Liver (tissue), 9 donors: ENCODE measurements around the gene PRSS57. TPM values are rescaled to one million over a fixed set of nuclear protein-coding genes. Genes with fewer than 3 reads are reported as not detected.
A peak's percentile ranks its signal among the peaks of the same experiment; 100 is the strongest.

ENCODE experiments used
- DNase-seq: peaks from one replicate; pipeline ENCODE4 v3.0.0-alpha.2; 2017; ENCODE audit warnings: low spot score
- H3K27ac ChIP-seq, 2 donors: one replicate each; pipeline ENCODE4 v1.7.0; 2013; ENCODE audit warnings: inconsistent platforms in 2 of 2, low read length in 2 of 2, control low read depth in 1 of 2, low read depth in 1 of 2, mild to moderate bottlenecking in 1 of 2
- H3K27me3 ChIP-seq, 4 donors: one replicate each; pipeline versions ENCODE4 v1.6.1 to v1.7.0; 2013; ENCODE audit warnings: low read length in 3 of 4, inconsistent platforms in 1 of 4, mild to moderate bottlenecking in 1 of 4, moderate library complexity in 1 of 4; ENCODE audit not compliant: control insufficient read depth in 4 of 4, insufficient read depth in 4 of 4
- H3K36me3 ChIP-seq, 4 donors: one replicate each; pipeline versions ENCODE4 v1.6.1 to v1.7.0; 2013; ENCODE audit warnings: low read length in 3 of 4, mild to moderate bottlenecking in 3 of 4, low read depth in 1 of 4, moderate library complexity in 1 of 4; ENCODE audit not compliant: control insufficient read depth in 4 of 4, insufficient read depth in 3 of 4
- H3K4me1 ChIP-seq, 4 donors: one replicate each; pipeline versions ENCODE4 v1.6.1 to v1.7.0; 2013; ENCODE audit warnings: low read length in 3 of 4, mild to moderate bottlenecking in 3 of 4, moderate library complexity in 1 of 4; ENCODE audit not compliant: control insufficient read depth in 4 of 4, insufficient read depth in 4 of 4
- H3K4me3 ChIP-seq, 3 donors: one replicate each; pipeline versions ENCODE4 v1.6.1 to v1.7.0; 2013; ENCODE audit warnings: low read length in 3 of 3, control low read depth in 1 of 3, low read depth in 1 of 3, mild to moderate bottlenecking in 1 of 3
- H3K9ac ChIP-seq, 2 donors: one replicate each; pipeline ENCODE4 v1.7.0; 2013; ENCODE audit warnings: low read length in 2 of 2, mild to moderate bottlenecking in 2 of 2, moderate library complexity in 2 of 2, control low read depth in 1 of 2, low read depth in 1 of 2
- H3K9me3 ChIP-seq, 4 donors: one replicate each; pipeline versions ENCODE4 v1.6.1 to v1.7.0; 2013; ENCODE audit warnings: low read length in 3 of 4; ENCODE audit not compliant: control insufficient read depth in 4 of 4
- EGR1 ChIP-seq, 2 donors: IDR thresholded peaks; 2 replicates each; pipeline ENCODE4 v1.6.1; 2016 to 2018; ENCODE audit warnings: antibody characterized with exemption in 2 of 2, low read depth in 2 of 2
- FOXA1 ChIP-seq: IDR thresholded peaks from 2 replicates; pipeline ENCODE4 v1.6.1; 2016; ENCODE audit warnings: antibody characterized with exemption
- FOXA2 ChIP-seq: IDR thresholded peaks from 2 replicates; pipeline ENCODE4 v1.6.1; 2016; ENCODE audit warnings: antibody characterized with exemption
- GABPA ChIP-seq, 2 donors: IDR thresholded peaks in 1 of 2; conservative IDR thresholded peaks in 1 of 2; 2 replicates each; pipeline ENCODE4 v1.6.1; 2016; ENCODE audit warnings: antibody characterized with exemption in 2 of 2, mild to moderate bottlenecking in 1 of 2, moderate library complexity in 1 of 2
- HNF4A ChIP-seq, 2 donors: conservative IDR thresholded peaks; 2 replicates each; pipeline ENCODE4 v1.6.1; 2016; ENCODE audit warnings: antibody characterized with exemption in 2 of 2, mild to moderate bottlenecking in 2 of 2
- HNF4G ChIP-seq: IDR thresholded peaks from 2 replicates; pipeline ENCODE4 v1.6.1; 2016; ENCODE audit warnings: antibody characterized with exemption
- JUND ChIP-seq, 2 donors: IDR thresholded peaks; 2 replicates each; pipeline ENCODE4 v1.6.1; 2016; ENCODE audit warnings: antibody characterized with exemption in 2 of 2
- NR2F2 ChIP-seq: IDR thresholded peaks from 2 replicates; pipeline ENCODE4 v1.6.1; 2016; ENCODE audit warnings: antibody characterized with exemption
- RAD21 ChIP-seq, 2 donors: IDR thresholded peaks; 2 replicates each; pipeline ENCODE4 v1.6.1; 2016; ENCODE audit warnings: antibody characterized with exemption in 2 of 2, mild to moderate bottlenecking in 2 of 2
- RXRA ChIP-seq, 2 donors: IDR thresholded peaks; 2 replicates each; pipeline ENCODE4 v1.6.1; 2017 to 2018; ENCODE audit warnings: antibody characterized with exemption in 2 of 2, mild to moderate bottlenecking in 1 of 2
- SP1 ChIP-seq: IDR thresholded peaks from 2 replicates; pipeline ENCODE4 v1.6.1; 2018; ENCODE audit warnings: antibody characterized with exemption, mild to moderate bottlenecking
- TAF1 ChIP-seq: conservative IDR thresholded peaks from 2 replicates; pipeline ENCODE4 v1.6.1; 2016; ENCODE audit warnings: antibody characterized with exemption, mild to moderate bottlenecking
- YY1 ChIP-seq: IDR thresholded peaks from 2 replicates; pipeline ENCODE4 v1.6.1; 2016; ENCODE audit warnings: antibody characterized with exemption, mild to moderate bottlenecking
- WGBS: extraction: QIAGEN DNeasy Blood & Tissue Kit; methylation state at CpG from one replicate; pipeline ENCODE4 v1.1.7; 2013; 5-methylcytosine and 5-hydroxymethylcytosine counted together
- polyA plus RNA-seq, 2 donors: library from polyadenylated mRNA; stranded (reverse) in 1 of 2; unstranded in 1 of 2; fragments of 200-250 nt in 1 of 2; fragments of >200 nt in 1 of 2; fragmentation: Nextera tagmentation in 1 of 2; extraction: Ambion mirVana in 1 of 2; gene quantifications; one replicate each; pipeline versions ENCODE4 v1.2.1 to v1.2.3, GENCODE V29; 2013 to 2015
- total RNA-seq, 2 donors: library from RNA; depleted of rRNA; stranded (reverse); fragments of >200 nt; gene quantifications; one replicate each; pipeline ENCODE4 v1.2.3, GENCODE V29; 2014
- TF ChIP-seq, protein P1 (sequence below): IDR thresholded peaks from 2 replicates; pipeline ENCODE4 v1.6.1; 2016; ENCODE audit warnings: antibody characterized with exemption, mild to moderate bottlenecking
- TF ChIP-seq, protein P2 (sequence below): IDR thresholded peaks from 2 replicates; pipeline ENCODE4 v1.6.1; 2016; ENCODE audit warnings: antibody characterized with exemption
- TF ChIP-seq, protein P3 (sequence below): IDR thresholded peaks from 2 replicates; pipeline ENCODE4 v1.6.1; 2016; ENCODE audit warnings: antibody characterized with exemption
- donor health status: healthy.
- donor health status: healthy.
- donor health status: healthy.
- donor health status: healthy.
- donor health status: healthy.

The PRSS57 gene
- total and polyA plus RNA-seq, 4 donors, result 0.10 to 12.1 TPM; not detected in 2

DNA sequence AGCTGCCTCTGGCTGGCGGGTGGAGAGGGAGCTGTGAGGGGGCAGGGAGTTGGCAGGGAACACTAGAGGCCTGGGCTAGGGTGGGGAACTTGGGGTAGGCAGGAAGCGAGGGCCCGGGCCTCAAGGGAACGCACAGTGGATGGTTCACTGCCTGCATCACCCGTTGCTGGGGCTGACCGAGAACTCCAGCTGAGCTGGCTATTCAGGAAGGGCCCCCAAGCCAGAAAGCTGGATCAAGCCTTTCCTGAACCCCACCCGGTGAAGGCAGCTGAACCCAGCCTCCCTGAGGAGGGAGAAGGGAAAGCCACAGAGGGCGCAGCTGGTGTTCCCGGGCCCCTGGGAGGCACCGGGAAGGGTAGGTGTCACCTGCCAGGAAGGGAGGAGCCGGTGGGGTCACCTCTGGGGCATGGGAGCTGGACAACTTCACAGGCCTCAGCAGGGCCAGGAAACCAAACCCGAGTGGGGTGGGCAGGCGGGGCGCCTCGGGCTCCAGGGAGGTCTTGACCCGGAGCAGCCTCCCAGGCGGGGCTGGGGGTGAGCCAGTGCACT, 27.4 kb upstream of the PRSS57 start:
- Histone ChIP-seq H3K27me3 (peaks cover 0 to 3% (median 1%) of the 10 kb centered on the region in 4 donors), H3K9ac (no peak overlapping the region), H3K9me3 (no peaks in the 10 kb centered on the region), H3K36me3 (no peaks in the 10 kb centered on the region), H3K27ac (no peak overlapping the region), H3K4me1 (peaks cover 0 to 7% (median 3%) of the 10 kb centered on the region in 4 donors), H3K4me3 (no peak overlapping the region)
- TF ChIP-seq RXRA (IDR thresholded peaks at IDR 0.05) (peak in 1 of 2 donors; percentile 31), NR2F2 (peak; percentile 96)
- TF ChIP-seq, protein P1, sequence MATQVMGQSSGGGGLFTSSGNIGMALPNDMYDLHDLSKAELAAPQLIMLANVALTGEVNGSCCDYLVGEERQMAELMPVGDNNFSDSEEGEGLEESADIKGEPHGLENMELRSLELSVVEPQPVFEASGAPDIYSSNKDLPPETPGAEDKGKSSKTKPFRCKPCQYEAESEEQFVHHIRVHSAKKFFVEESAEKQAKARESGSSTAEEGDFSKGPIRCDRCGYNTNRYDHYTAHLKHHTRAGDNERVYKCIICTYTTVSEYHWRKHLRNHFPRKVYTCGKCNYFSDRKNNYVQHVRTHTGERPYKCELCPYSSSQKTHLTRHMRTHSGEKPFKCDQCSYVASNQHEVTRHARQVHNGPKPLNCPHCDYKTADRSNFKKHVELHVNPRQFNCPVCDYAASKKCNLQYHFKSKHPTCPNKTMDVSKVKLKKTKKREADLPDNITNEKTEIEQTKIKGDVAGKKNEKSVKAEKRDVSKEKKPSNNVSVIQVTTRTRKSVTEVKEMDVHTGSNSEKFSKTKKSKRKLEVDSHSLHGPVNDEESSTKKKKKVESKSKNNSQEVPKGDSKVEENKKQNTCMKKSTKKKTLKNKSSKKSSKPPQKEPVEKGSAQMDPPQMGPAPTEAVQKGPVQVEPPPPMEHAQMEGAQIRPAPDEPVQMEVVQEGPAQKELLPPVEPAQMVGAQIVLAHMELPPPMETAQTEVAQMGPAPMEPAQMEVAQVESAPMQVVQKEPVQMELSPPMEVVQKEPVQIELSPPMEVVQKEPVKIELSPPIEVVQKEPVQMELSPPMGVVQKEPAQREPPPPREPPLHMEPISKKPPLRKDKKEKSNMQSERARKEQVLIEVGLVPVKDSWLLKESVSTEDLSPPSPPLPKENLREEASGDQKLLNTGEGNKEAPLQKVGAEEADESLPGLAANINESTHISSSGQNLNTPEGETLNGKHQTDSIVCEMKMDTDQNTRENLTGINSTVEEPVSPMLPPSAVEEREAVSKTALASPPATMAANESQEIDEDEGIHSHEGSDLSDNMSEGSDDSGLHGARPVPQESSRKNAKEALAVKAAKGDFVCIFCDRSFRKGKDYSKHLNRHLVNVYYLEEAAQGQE, result no peak
- WGBS, result 62% methylated on average over 17 of the region's 17 CpGs
- DNase-seq, result no peak

DNA sequence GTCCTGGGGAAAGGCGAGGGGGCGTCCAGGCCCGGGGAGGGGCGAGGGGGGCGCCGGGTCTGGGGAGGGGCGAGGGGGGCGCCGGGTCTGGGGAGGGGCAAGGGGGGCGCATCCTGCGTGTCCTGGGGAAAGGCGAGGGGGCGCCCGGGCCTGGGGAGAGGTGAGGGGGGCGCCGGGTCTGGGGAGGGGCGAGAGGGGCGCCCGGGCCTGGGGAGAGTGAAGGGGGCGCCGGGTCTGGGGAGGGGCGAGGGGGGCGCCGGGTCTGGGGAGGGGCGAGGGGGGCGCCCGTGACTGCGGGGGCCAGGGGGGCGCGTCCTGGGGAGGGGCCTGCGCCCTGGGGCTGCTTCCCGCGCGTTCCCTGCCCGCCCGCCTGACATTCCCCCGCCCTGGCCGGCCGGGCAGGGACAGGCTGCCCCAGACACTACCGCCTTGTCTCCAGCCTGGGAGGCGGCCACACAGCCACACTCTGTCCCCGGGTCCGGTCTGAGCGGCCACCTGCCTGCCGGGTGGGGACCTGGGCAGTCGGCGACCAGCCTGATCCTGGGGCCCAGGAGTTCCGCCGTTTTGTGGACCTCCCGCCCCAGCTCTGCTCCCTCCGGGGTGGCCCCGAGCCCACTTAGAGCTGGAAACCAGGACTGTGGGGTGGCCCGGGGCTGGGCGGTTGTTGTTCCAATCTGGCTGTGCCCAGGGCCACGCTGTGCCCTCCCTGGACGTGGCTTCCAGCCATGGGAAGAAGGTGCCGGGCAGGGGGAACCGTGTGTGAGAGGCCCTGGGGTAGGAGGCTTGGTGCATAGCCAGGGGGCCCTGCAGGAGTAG, 25.3 kb upstream of the PRSS57 start:
- DNase-seq, result no peak
- 13% methylated on average over 58 of the region's 58 CpGs for WGBS
- Histone ChIP-seq H3K4me3 (no peak overlapping the region), H3K9me3 (no peaks in the 10 kb centered on the region), H3K27me3 (peaks cover 0 to 3% (median 1%) of the 10 kb centered on the region in 4 donors), H3K36me3 (no peaks in the 10 kb centered on the region), H3K27ac (no peak overlapping the region), H3K4me1 (peaks cover 0 to 7% (median 3%) of the 10 kb centered on the region in 4 donors), H3K9ac (no peak overlapping the region)
- TF ChIP-seq, protein P2, sequence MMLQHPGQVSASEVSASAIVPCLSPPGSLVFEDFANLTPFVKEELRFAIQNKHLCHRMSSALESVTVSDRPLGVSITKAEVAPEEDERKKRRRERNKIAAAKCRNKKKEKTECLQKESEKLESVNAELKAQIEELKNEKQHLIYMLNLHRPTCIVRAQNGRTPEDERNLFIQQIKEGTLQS, result no peak
- no peak for TF ChIP-seq RXRA (IDR thresholded peaks at IDR 0.05)
- no peak for TF ChIP-seq GABPA (IDR thresholded peaks at IDR 0.05 in 1 of 2, conservative IDR thresholded peaks at IDR 0.05 in 1 of 2)
- TF ChIP-seq EGR1 (IDR thresholded peaks at IDR 0.05; ENCODE audit: low read depth in 2 of 2), result no peak
- TF ChIP-seq HNF4A (conservative IDR thresholded peaks at IDR 0.05), result no peak
- no peak for TF ChIP-seq FOXA2
- no peak for TF ChIP-seq JUND (IDR thresholded peaks at IDR 0.05)
- TF ChIP-seq, protein P1, result no peak
- TF ChIP-seq, protein P3, sequence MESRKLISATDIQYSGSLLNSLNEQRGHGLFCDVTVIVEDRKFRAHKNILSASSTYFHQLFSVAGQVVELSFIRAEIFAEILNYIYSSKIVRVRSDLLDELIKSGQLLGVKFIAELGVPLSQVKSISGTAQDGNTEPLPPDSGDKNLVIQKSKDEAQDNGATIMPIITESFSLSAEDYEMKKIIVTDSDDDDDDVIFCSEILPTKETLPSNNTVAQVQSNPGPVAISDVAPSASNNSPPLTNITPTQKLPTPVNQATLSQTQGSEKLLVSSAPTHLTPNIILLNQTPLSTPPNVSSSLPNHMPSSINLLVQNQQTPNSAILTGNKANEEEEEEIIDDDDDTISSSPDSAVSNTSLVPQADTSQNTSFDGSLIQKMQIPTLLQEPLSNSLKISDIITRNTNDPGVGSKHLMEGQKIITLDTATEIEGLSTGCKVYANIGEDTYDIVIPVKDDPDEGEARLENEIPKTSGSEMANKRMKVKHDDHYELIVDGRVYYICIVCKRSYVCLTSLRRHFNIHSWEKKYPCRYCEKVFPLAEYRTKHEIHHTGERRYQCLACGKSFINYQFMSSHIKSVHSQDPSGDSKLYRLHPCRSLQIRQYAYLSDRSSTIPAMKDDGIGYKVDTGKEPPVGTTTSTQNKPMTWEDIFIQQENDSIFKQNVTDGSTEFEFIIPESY, result no peak
- TF ChIP-seq HNF4G, result no peak
- TF ChIP-seq SP1, result no peak
- no peak for TF ChIP-seq NR2F2
- TF ChIP-seq TAF1, result no peak
- TF ChIP-seq RAD21 (IDR thresholded peaks at IDR 0.05), result no peak
- no peak for TF ChIP-seq FOXA1
- no peak for TF ChIP-seq YY1
